HG03097 (cell line): ENCODE measurements around the gene ZNF268.
A peak's percentile ranks its signal among the peaks of the same experiment; 100 is the strongest.

Experiments used
- ATAC-seq: cut with Tn5 transposase; IDR thresholded peaks from one replicate; pipeline ENCODE4 v1.9.1; 2021; ENCODE audit not compliant: unreplicated experiment, low FRiP score

The ZNF268 gene

DNA sequence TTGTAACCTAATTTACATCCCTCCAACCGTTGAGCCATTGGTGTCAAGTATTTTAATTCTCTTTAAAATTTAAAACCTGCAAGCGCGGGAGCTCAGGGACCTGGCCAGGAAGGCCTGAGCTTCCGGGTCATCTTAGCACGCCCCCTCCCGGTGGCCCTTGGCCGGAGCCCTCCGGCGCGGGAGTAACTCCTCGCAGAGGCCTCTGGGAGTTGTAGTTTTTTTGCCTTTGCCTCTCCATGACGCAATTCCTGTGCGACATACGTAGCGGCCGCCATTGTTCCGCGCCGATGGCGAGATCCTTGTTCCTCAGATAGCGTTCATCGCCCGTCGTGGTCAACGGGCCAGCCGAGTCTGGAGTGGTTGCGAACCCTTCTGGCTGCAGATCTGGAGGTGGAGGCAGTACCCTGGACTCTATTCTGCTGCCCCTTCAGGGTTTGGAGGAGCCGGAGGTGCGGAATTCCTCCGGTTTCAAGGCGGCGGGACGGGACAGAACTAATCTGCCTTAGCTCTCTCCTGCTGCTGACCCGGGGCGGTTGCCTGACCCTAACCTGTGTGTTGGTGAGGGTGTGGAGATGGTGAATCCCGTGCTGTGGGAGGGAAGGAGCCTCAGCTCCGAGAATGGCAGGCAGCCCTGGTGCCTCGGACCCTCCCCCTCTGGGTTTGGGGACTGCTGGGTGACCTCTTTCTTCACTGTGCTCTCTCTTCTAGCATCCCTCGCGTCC lies at the start of gene ZNF268:
Gene ZNF268 (plus strand): TSS at position 258 of the 722 bp plus-strand sequence. CDS start 503 bp downstream, outside the sequence.
- peak; percentile 92 for ATAC-seq

DNA sequence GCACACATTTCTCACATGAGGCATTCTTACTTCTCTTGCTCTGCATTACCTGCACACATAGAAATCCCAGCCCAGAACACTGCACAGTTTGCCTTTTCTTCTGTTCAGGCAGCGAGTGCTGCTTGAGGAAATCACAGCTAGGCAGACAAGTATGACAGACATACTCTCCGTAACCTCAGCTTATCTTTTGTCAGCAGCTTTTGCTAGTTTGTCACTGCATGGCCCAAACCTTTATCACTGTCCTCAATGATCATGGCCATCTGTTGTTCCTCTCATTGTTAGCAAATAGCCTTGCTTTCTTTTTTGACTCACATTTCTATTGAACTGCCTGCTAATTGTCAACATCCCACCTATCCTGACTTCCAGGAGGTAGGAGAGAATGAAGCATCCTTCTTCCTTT lies 45.5 kb upstream of the ZNF268 start:
- ATAC-seq = no peak

DNA sequence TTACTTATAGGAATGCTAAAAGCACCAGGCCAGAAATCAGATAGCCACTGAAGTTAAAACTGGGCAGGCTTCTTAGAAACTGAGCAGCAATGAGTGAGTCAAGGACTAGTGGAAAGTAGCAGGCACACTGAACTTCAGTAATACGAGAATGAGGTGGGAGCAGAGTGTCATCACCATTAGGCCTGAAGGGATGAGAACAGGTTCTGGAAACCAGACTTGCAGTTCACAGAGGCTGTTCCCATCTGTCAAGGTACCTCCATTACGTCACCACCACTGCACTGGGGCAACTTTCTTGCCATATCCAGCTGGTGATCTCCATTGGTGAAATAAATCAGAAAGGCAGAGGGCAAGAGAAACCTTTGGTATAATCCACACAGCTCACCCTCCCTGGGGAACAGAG lies 35.3 kb upstream of the ZNF268 start:
- ATAC-seq = no peak

DNA sequence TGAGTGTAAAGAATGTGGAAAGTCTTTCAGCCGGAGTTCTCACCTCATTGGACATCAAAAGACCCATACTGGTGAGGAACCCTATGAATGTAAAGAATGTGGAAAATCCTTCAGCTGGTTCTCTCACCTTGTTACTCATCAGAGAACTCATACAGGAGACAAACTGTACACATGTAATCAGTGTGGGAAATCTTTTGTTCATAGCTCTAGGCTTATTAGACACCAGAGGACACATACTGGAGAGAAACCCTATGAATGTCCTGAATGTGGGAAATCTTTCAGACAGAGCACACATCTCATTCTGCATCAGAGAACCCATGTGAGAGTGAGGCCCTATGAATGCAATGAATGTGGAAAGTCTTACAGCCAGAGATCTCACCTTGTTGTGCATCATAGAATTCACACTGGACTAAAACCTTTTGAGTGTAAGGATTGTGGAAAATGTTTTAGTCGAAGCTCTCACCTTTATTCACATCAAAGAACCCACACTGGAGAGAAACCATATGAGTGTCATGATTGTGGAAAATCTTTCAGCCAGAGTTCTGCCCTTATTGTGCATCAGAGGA lies 25.1 kb upstream of the ZNF268 start:
- ATAC-seq = no peak

DNA sequence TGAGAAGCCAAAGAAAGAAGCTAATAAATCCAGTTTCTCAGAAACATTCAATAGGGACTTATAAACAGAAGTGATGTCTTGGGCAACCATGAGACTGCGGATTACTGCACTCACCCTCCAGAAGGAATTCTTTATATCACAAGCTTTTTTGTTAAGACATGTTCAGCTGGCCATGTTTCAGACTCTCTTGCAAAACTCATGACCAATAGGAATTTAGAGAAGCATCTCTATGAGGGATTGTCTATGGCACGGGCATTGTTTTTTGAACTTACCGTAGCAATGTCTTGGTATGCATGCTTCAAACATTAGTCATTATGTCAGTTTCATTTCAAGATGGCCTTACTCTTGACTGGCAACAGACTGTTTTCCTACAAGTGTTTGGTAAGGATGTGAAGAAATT lies 15.5 kb upstream of the ZNF268 start:
- no peak for ATAC-seq

DNA sequence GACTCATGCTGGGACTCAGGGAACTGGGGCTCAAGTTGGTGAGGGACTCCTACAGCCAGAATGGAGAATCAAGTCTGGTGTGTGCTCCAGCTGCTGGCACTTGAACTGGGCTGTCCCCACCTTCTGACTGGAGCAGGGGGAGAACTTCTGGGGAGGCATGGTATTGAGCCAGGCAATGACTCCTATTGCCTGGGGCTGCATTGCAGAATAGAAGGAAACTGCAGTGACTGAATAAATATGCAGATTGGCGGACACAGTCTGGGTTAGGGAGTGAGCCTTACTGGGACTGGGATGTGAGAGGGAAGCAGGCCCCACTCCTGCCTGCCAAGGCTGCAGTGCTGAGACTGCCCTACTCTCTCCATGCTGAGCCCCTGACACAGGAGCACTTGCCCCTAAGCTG lies 8.8 kb upstream of the ZNF268 start:
- ATAC-seq = no peak

DNA sequence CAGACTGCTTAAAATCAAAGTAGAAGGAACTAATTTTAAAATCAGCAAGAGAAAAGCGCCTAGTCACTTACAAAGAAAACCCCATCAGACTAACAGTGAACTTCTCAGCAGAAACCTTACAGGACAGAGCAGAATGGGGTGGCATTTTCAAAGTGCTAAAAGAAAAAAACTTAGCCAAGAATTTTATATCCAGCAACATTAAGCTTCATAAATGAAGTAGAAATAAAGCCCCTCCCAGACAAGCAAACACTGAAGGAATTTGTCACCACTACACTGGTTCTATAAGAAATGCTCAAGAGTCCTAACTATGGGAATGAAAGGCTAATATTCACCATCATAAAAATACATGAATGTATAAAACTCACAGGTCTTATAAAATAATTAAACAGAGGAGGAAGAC lies 6.4 kb upstream of the ZNF268 start:
- ATAC-seq = no peak

DNA sequence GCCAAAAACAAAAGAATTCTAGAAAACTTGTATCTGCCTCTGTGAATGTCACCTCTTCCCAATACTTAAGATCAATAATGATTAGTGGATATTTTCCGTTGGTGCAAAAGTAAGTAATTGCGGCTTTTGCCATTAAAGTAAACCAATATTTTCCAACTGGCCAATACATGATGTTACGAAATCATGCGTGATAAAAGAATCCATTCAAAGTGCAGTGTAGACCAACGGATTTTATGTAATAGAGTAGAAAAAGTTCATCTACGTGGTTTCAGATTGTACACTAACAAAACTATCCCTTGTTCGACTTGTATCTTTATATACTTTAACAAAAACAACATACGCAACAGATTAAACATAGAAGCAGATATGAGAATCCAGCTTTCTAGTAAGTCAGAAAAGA lies 626 bp upstream of the ZNF268 start:
- ATAC-seq = no peak

DNA sequence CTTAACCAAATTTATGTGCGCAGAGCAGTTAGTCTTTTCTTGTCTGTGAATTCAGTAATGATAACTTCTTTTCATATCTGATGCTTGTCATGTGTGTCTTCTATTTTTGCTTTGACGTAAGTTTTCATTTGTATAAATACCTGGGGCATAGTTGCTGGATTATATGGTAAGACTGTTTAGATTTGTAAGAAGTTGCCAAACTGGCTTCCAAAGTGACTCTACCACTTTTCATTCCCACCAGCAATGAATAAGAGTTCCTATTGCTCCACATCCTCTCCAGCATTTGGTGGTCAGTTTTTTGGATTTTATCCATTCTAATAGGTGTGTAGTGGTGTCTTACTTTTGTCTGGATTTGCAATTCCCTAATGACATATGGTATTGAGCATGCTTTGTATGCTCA lies 8.9 kb downstream of the ZNF268 start:
- ATAC-seq = no peak

DNA sequence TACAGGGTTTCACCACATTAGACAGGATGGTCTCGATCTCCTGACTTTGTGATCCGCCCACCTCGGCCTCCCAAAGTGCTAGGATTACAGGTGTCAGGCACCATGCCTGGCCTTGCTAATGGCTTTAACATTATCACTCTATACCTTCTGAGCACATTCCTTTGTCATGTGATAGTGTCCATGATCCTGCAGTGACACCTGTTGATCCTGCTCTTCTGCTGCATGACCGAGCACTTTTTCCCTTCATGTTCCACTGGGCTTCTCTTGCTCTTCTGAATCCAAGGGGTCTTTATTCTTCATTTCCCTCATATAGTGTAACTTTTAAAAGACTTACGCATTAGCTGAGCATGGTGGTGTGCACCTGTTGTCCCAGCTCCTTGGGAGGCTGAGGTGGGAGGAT lies 11.6 kb downstream of the ZNF268 start:
- ATAC-seq = no peak

DNA sequence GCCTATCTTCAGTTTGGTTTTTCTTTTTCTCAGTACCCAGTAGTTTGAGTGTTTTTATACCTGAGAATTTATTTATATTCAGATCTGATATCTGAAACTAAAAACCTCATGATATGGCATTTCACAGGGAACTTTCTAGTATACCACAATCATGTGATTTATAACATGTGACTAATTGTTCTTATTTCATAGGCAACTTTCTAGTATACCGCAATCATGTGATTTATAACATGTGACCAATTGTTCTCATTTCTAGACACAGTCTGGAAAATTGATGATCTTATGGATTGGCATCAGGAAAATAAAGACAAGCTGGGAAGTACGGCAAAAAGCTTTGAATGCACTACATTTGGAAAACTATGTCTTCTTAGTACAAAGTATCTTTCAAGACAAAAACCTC lies 20.6 kb downstream of the ZNF268 start:
- ATAC-seq = no peak

DNA sequence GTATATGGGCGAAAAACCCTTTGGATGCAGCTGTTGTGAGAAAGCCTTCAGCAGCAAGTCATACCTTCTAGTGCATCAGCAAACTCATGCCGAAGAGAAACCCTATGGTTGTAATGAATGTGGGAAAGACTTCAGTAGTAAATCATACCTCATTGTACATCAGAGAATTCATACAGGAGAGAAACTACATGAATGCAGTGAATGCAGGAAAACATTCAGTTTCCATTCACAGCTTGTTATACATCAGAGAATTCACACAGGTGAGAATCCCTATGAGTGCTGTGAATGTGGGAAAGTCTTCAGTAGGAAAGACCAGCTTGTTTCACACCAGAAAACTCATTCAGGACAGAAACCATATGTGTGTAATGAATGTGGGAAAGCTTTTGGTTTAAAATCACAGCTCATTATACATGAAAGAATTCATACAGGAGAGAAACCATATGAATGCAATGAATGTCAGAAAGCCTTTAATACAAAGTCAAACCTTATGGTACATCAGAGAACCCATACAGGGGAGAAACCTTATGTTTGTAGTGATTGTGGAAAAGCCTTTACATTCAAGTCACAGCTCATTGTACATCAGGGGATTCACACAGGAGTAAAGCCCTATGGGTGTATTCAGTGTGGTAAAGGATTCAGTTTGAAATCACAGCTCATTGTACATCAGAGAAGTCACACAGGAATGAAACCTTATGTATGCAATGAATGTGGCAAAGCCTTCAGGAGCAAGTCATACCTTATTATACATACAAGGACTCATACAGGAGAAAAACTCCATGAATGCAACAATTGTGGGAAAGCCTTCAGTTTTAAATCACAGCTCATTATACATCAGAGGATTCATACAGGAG lies 21.4 kb downstream of the ZNF268 start:
- no peak for ATAC-seq

DNA sequence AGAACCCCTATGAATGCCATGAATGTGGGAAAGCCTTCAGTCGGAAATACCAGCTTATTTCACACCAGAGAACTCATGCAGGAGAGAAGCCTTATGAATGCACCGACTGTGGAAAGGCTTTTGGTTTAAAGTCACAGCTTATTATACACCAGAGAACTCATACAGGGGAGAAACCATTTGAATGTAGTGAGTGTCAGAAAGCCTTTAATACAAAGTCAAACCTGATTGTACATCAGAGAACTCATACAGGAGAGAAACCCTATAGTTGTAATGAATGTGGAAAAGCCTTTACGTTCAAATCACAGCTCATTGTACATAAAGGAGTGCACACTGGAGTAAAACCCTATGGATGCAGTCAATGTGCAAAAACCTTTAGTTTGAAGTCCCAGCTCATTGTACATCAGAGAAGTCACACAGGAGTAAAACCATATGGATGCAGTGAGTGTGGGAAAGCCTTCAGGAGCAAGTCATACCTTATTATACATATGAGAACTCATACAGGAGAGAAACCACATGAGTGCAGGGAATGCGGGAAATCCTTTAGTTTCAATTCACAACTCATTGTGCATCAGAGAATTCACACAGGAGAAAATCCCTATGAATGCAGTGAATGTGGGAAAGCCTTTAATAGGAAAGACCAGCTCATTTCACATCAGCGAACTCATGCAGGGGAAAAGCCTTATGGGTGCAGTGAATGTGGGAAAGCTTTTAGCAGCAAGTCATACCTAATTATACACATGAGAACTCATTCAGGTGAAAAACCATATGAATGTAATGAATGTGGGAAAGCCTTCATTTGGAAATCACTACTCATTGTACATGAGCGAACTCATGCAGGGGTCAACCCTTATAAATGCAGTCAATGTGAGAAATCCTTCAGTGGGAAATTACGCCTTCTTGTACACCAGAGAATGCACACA lies 22.3 kb downstream of the ZNF268 start:
- ATAC-seq = no peak

DNA sequence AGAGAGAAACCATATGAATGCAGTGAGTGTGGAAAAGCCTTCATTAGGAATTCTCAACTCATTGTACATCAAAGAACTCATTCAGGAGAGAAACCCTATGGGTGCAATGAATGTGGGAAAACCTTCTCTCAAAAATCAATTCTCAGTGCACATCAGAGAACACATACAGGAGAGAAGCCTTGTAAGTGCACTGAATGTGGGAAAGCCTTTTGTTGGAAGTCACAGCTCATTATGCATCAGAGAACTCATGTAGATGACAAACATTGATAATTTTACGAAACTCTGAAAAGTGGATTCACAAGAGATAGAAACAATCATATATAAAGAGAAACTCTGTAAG lies 22.9 kb downstream of the ZNF268 start:
- no peak for ATAC-seq

DNA sequence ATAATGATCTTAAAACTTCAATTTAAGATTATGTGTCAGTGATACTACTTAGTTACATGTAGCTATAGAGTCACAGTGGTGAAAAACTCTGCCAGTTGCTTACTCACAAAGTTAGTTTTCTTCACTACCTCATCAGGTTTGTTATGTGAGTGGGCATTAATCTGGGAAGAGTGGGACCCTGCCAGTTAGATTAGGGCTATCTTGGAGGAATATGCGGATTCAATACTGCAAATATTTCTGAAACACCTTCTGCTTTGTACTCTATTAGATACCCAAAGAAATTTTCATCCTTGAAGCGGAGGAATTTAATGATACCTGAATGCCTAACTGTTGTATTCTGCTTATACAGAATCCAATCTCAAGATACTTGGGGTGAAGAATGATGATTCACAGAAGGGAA lies 25.1 kb downstream of the ZNF268 start:
- no peak for ATAC-seq

DNA sequence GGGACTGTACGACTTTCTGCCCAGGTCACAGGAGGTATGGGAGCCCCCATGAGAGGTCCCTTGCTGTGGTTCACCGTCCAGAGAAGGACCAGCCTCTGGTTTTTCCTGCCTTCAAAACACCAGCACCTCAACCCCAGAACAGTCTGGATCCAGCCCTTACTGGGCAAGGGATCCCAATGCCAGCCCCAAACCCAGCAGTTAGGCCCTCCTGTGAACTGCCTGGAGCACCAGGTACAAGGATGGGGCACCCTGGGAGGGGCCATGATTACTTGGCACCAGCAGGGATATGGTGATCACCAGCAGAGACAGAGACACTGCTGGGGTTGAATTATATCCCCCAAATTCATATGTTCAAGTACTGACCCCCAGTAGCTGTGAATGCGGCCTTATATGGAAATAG lies 34.4 kb downstream of the ZNF268 start:
- no peak for ATAC-seq

DNA sequence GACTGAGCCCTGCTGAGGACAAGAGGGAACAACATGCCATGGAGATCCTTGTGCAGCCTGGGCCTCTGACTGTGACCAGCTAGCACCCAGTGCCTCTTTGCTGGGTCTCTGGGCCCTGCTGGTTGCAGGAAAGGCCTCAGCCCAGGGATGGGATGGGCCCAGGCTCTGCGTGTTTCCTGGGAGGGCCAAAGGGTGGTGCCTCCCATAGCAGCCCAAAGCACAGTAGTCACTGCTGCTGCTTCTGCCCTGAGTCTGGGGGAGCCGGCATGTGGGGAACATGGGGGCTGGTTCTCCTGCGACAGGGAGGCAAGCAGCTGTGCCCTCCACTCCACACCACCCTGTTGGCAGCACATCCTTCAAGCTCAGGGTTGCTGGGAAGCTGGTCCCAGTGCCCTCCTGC lies 35.9 kb downstream of the ZNF268 start:
- no peak for ATAC-seq

DNA sequence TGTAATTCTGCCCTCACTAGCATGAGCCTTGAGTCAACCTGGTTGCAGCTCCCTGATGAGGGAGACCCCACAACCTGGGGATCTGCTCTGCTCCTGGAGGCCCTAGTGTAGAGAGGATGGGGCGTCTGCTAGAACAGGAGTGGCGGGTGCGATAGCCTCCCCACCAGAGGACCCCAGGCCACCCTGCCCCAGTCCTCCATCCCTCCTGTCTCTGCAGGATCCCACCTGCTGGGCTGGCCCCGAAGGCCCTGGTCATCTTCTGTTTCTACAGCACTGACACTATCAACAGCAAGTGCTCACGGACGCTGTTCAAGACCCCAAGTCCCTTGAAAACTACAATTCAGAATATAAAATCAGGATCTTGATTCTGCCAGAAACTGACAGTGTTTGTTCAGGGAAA lies 39.2 kb downstream of the ZNF268 start:
- ATAC-seq = no peak

DNA sequence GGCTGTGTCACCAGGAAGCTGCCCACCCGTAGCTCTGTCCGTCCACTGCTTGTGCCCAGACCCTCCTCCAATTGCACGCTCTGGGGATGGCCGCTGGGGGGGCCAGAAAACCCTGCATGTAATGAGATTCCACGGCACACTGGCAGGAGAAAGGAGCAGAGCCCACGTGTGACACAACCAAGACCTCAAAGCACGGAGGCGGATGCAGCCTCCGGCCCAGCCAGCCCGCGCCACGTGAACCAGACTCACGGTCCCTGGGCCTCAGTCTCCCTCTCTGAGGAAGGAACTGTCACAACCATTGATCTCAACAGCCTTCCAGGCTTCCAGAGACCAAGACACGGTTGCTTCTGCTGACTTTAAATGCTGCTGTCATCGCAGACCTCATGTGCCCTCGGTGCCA lies 39.9 kb downstream of the ZNF268 start:
- no peak for ATAC-seq

DNA sequence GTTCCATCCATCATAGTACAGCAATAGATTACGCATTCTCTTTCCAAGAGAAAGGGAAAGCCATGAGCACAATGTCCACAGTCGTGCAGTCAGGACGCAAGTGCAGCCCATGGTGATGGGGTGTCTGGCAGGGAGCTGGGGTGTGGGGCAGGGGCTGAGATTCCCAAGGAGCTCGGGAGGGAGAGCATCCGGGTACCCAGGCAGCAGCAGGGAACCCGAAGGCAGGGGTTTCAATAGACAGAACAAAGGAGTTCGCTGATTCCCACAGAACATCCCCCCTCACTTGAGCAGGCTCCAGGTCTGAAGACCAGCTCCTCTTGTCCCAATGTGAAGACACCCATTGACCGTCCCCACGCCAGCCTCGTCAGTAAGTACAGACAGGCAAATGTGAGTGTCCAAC lies 40.9 kb downstream of the ZNF268 start:
- ATAC-seq = no peak

DNA sequence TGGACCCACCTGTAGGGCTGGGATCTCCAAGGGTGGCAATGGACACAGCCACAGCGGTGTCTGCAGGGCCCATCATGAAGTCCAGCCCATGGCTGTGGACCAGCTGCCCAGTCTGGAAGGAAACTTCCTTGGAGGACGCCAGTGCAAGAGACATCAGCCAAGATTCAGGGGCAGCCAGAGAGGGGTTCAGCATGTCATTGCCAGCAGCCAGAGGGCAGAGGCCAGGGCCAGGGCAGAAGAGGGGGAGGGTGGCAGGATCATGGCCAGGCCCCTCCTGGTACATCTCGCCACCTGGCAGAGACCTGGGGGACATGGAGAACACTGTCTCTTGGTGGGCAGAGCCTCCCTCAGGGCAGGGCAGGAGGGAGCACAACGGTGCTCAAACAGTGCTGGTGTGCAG lies 44.2 kb downstream of the ZNF268 start:
- no peak for ATAC-seq
